Mesendoderm (in vitro differentiated cells): Measurements from ENCODE around the gene ADRA2C.

Experiments
- DNase-seq: peaks from one replicate; pipeline ENCODE4 v3.0.0; 2013
- H2AK5ac ChIP-seq: 2 replicates; pipeline ENCODE4 v1.6.1; 2013; ENCODE audit warnings: low read length, inconsistent platforms
- H2BK120ac ChIP-seq: 2 replicates; pipeline ENCODE4 v1.6.1; 2013; ENCODE audit warnings: low read depth, mild to moderate bottlenecking, low read length, moderate library complexity, mixed read lengths
- H2BK15ac ChIP-seq: replicated peaks from 2 replicates; pipeline ENCODE4 v1.6.1; 2013; ENCODE audit warnings: low read depth, mild to moderate bottlenecking, moderate library complexity
- H2BK5ac ChIP-seq: 2 replicates; pipeline ENCODE4 v1.6.1; 2013; ENCODE audit warnings: low read length, inconsistent platforms
- H3K18ac ChIP-seq: 2 replicates; pipeline ENCODE4 v1.6.1; 2013; ENCODE audit warnings: mild to moderate bottlenecking, low read length, mixed read lengths
- H3K23ac ChIP-seq: one replicate; pipeline ENCODE4 v1.6.1; 2013; ENCODE audit warnings: low read length
- H3K27ac ChIP-seq: 2 replicates; pipeline ENCODE4 v1.5.1; 2013; ENCODE audit warnings: low read depth, mild to moderate bottlenecking, inconsistent platforms, low read length, moderate library complexity
- H3K27me3 ChIP-seq: 2 replicates; pipeline ENCODE4 v1.6.1; 2013; ENCODE audit warnings: low read length, control low read depth, mild to moderate bottlenecking, inconsistent platforms; ENCODE audit not compliant: insufficient read depth, poor library complexity
- H3K36me3 ChIP-seq: 2 replicates; pipeline ENCODE4 v1.6.1; 2013; ENCODE audit warnings: low read length, inconsistent platforms; ENCODE audit not compliant: control insufficient read depth, insufficient read depth
- H3K4ac ChIP-seq: one replicate; pipeline ENCODE4 v1.6.1; 2013; ENCODE audit warnings: low read depth, mild to moderate bottlenecking, low read length, moderate library complexity
- H3K4me1 ChIP-seq: 2 replicates; pipeline ENCODE4 v1.6.1; 2013; ENCODE audit warnings: low read depth, low read length, inconsistent platforms; ENCODE audit not compliant: control insufficient read depth
- H3K4me2 ChIP-seq: 2 replicates; pipeline ENCODE4 v1.6.1; 2013; ENCODE audit warnings: low read length
- H3K4me3 ChIP-seq: 2 replicates; pipeline ENCODE4 v1.5.1; 2013; ENCODE audit warnings: mild to moderate bottlenecking, low read length
- H3K56ac ChIP-seq: one replicate; pipeline ENCODE4 v1.6.1; 2013; ENCODE audit warnings: low read length
- H3K79me1 ChIP-seq: 2 replicates; pipeline ENCODE4 v1.6.1; 2013; ENCODE audit warnings: low read length, inconsistent platforms
- H3K79me2 ChIP-seq: 2 replicates; pipeline ENCODE4 v1.6.1; 2013; ENCODE audit warnings: mild to moderate bottlenecking, low read length; ENCODE audit not compliant: control insufficient read depth, insufficient read depth
- H3K9ac ChIP-seq: 2 replicates; pipeline ENCODE4 v1.6.1; 2013; ENCODE audit warnings: low read length, inconsistent platforms
- H4K5ac ChIP-seq: one replicate; pipeline ENCODE4 v1.6.1; 2013; ENCODE audit warnings: low read length
- H4K8ac ChIP-seq: one replicate; pipeline ENCODE4 v1.6.1; 2013; ENCODE audit warnings: low read depth, mild to moderate bottlenecking, control low read depth, low read length, moderate library complexity
- WGBS: extraction: QIAGEN DNeasy Blood & Tissue Kit; methylation state at CpG from one replicate; pipeline ENCODE4 v1.1.7; 2013; ENCODE audit warnings: low lambda C conversion rate, missing lambda C conversion rate; ENCODE audit not compliant: insufficient coverage; ENCODE audit errors: extremely low coverage; 5-methylcytosine and 5-hydroxymethylcytosine counted together

The ADRA2C gene

GRCh38 chr4:3783693-3784306, 17.6 kb downstream of the ADRA2C start:
- Histone ChIP-seq H3K18ac (no peak overlapping the region), H3K27ac (no peak overlapping the region), H3K4me3 (no peak overlapping the region), H3K9ac (no peak overlapping the region), H2BK15ac (no peak overlapping the region), H3K79me2 (no peaks in the 10 kb centered on the region), H3K4ac (no peak overlapping the region), H4K8ac (no peak overlapping the region), H3K79me1 (no peaks in the 10 kb centered on the region), H3K56ac (no peak overlapping the region), H3K23ac (no peak overlapping the region), H2AK5ac (no peak overlapping the region), H2BK120ac (no peak overlapping the region), H2BK5ac (no peak overlapping the region), H3K36me3 (no peaks in the 10 kb centered on the region), H3K4me1 (no peaks in the 10 kb centered on the region), H3K4me2 (no peak overlapping the region), H4K5ac (no peak overlapping the region), H3K27me3 (no peaks in the 10 kb centered on the region)
- DNase-seq: peak; percentile 62
- no CpG with 5 or more reads among the region's 27 CpGs for WGBS

GRCh38 chr4:3784454-3785291, 18.5 kb downstream of the ADRA2C start:
- WGBS: no CpG with 5 or more reads among the region's 23 CpGs
- H3K4me3 ChIP-seq: no peak overlapping the region

GRCh38 chr4:3785292-3785565, 19.0 kb downstream of the ADRA2C start:
- no peak overlapping the region for H3K9ac ChIP-seq
- no peak overlapping the region for H4K8ac ChIP-seq
- no peak overlapping the region for H3K4me2 ChIP-seq
- H3K79me2 ChIP-seq: no peaks in the 10 kb centered on the region
- no peak overlapping the region for H3K4ac ChIP-seq
- H3K36me3 ChIP-seq: no peaks in the 10 kb centered on the region
- no peak overlapping the region for H3K27ac ChIP-seq
- H2AK5ac ChIP-seq: no peak overlapping the region
- WGBS: no CpG with 5 or more reads among the region's 8 CpGs
- H3K18ac ChIP-seq: no peak overlapping the region
- no peak overlapping the region for H3K56ac ChIP-seq
- H2BK15ac ChIP-seq: no peak overlapping the region
- H3K27me3 ChIP-seq: no peaks in the 10 kb centered on the region
- no peak overlapping the region for H3K23ac ChIP-seq
- no peaks in the 10 kb centered on the region for H3K79me1 ChIP-seq
- no peaks in the 10 kb centered on the region for H3K4me1 ChIP-seq
- H2BK5ac ChIP-seq: no peak overlapping the region
- no peak overlapping the region for H3K4me3 ChIP-seq
- H4K5ac ChIP-seq: no peak overlapping the region
- H2BK120ac ChIP-seq: no peak overlapping the region
- DNase-seq: no peak

More at GRCh38 chr4:3784454-3785291, 18.5 kb downstream of the ADRA2C start:
- Histone ChIP-seq H3K79me1 (no peaks in the 10 kb centered on the region), H3K56ac (no peak overlapping the region), H3K4me2 (no peak overlapping the region), H3K36me3 (no peaks in the 10 kb centered on the region), H3K27ac (no peak overlapping the region), H2AK5ac (no peak overlapping the region), H2BK120ac (no peak overlapping the region), H3K4me1 (no peaks in the 10 kb centered on the region), H3K23ac (no peak overlapping the region), H3K4ac (no peak overlapping the region), H4K5ac (no peak overlapping the region), H2BK5ac (no peak overlapping the region), H4K8ac (no peak overlapping the region), H3K79me2 (no peaks in the 10 kb centered on the region), H2BK15ac (no peak overlapping the region), H3K9ac (no peak overlapping the region), H3K18ac (no peak overlapping the region), H3K27me3 (no peaks in the 10 kb centered on the region)
- no peak for DNase-seq

DNA sequence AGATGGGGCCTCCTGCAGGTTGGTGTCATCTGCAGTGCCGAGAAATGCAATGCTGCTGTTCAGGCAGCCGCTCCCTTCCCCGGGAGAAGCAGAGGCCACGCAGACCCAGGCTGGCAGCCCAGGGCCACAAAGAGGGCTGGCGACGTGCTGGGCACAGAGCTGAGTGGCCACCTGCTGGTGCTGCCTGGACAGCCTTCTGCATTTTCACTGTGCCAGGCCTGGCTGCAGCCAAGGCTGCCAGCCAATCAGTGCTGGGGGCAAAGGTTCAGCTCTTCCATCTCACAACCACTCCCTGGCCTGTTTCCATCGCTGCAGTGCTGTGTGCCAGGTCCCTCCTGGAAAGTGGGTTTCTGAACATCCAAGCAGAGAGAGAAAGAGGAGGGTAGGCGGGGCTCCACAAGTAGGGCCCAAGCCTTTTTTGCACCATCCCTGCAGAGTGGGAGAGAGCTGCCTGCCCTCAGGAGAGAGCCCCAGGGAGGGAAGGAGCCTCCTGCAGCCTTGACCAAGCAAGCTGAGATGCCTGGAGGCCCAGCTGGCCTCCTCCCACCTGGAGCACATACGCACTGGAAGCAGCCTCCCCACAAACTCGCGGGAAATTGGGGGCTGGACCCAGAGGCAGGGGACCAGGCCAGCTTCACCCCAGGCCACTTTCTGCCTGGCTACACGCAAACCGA, 20.1 kb downstream of the ADRA2C start:
- Histone ChIP-seq H4K8ac (no peak overlapping the region), H3K23ac (no peak overlapping the region), H3K18ac (no peak overlapping the region), H2BK15ac (no peak overlapping the region), H2BK5ac (no peak overlapping the region), H3K56ac (no peak overlapping the region), H3K36me3 (no peaks in the 10 kb centered on the region), H3K4me1 (no peaks in the 10 kb centered on the region), H3K27me3 (no peaks in the 10 kb centered on the region), H3K4me3 (no peak overlapping the region), H2AK5ac (no peak overlapping the region), H4K5ac (no peak overlapping the region), H3K4ac (no peak overlapping the region), H2BK120ac (no peak overlapping the region), H3K4me2 (no peak overlapping the region), H3K79me2 (no peaks in the 10 kb centered on the region), H3K27ac (no peak overlapping the region), H3K79me1 (no peaks in the 10 kb centered on the region), H3K9ac (no peak overlapping the region)
- WGBS: no CpG with 5 or more reads among the region's 13 CpGs
- DNase-seq: no peak

- Histone ChIP-seq H2BK15ac (no peak overlapping the region), H3K27me3 (no peaks in the 10 kb centered on the region), H3K4me2 (no peak overlapping the region), H2BK120ac (no peak overlapping the region), H3K56ac (no peak overlapping the region), H4K5ac (no peak overlapping the region), H3K4ac (no peak overlapping the region), H3K79me1 (no peaks in the 10 kb centered on the region), H3K36me3 (no peaks in the 10 kb centered on the region), H3K79me2 (no peaks in the 10 kb centered on the region), H2BK5ac (no peak overlapping the region), H3K4me3 (no peak overlapping the region), H3K9ac (no peak overlapping the region), H4K8ac (no peak overlapping the region), H3K4me1 (no peaks in the 10 kb centered on the region), H2AK5ac (no peak overlapping the region), H3K27ac (no peak overlapping the region), H3K23ac (no peak overlapping the region), H3K18ac (no peak overlapping the region)
- DNase-seq: no peak
- no CpG with 5 or more reads among the region's 23 CpGs for WGBS
These were observed 21.5 kb downstream of the ADRA2C start for GRCh38 chr4:3787489-3788365.
